Nephron (organoid): Measurements from ENCODE around the gene CST3.

Experiments
- H3K27ac Mint-ChIP-seq, 3 experiments: 2 replicates each; pipeline ENCODE4 v1.8.0; 2020; ENCODE audit warnings: mixed read lengths in 3 of 3, mild to moderate bottlenecking in 2 of 3, moderate library complexity in 1 of 3
- H3K27me3 Mint-ChIP-seq: 2 replicates; pipeline ENCODE4 v1.8.0; 2021; ENCODE audit warnings: low read depth, mild to moderate bottlenecking, moderate library complexity, mixed read lengths
- H3K36me3 Mint-ChIP-seq: 2 replicates; pipeline ENCODE4 v1.8.0; 2020; ENCODE audit warnings: low read depth, mixed read lengths
- H3K4me1 Mint-ChIP-seq: 2 replicates; pipeline ENCODE4 v1.8.0; 2020; ENCODE audit warnings: mixed read lengths
- H3K4me3 Mint-ChIP-seq, 3 experiments: 2 replicates each; pipeline ENCODE4 v1.8.0; 2020; ENCODE audit warnings: mild to moderate bottlenecking in 3 of 3, mixed read lengths in 3 of 3, moderate library complexity in 2 of 3
- H3K9me3 Mint-ChIP-seq: 2 replicates; pipeline ENCODE4 v1.8.0; 2020; ENCODE audit warnings: mixed read lengths
- CTCF ChIP-seq, 3 experiments: fragments of 200-600 bp; sonication (generic); IDR thresholded peaks; one replicate each; pipeline ENCODE4 v1.5.0; 2021; ENCODE audit warnings: antibody characterized with exemption in 3 of 3; ENCODE audit not compliant: unreplicated experiment in 3 of 3

Gene CST3

GRCh38 chr20:23598481-23598880, 39.3 kb downstream of the CST3 start:
- no peak for TF ChIP-seq CTCF (IDR thresholded peaks at IDR 0.05; ENCODE audit: unreplicated experiment in 3 of 3)
- no peak overlapping the region for H3K27ac Mint-ChIP-seq
- H3K4me3 Mint-ChIP-seq, result no peak overlapping the region
- H3K4me1 Mint-ChIP-seq, result no peaks in the 10 kb centered on the region
- H3K9me3 Mint-ChIP-seq, result peaks cover 3% of the 10 kb centered on the region
- H3K36me3 Mint-ChIP-seq, result no peaks in the 10 kb centered on the region
- H3K27me3 Mint-ChIP-seq, result no peaks in the 10 kb centered on the region

DNA sequence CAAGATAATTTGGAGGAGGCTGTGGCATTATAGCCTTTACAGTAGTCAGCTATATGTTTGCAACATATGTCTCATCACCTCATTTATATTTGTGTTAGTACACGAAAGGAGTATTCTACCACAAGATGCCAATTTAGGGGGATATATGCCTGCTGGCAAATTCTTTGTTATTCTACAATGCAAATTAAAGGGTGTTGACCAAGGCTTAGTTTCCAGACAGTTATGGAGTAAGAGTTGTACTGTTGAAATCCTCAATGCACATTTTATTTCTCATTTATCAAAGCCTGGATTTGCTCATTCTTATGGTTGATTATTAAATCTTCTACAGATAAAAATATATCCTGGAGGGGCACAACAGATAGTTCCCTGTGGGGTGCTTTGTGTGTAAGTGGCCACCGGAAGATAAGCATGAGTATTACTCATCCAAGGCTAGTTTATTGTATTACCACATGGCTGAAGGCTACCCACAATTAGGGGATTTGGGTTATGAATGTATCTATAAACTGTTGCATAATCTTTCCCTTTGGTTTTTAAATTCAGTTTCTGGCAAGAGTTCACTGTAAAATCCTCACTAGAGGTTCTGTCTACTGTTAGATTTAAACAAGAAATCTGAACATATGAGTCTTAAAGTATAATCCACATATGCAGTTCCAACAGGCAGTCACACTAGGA, 41.0 kb downstream of the CST3 start:
- Mint-ChIP-seq H3K27me3 (no peaks in the 10 kb centered on the region), H3K9me3 (peaks cover 3% of the 10 kb centered on the region), H3K36me3 (no peaks in the 10 kb centered on the region), H3K4me1 (no peaks in the 10 kb centered on the region), H3K27ac (no peak overlapping the region), H3K4me3 (no peak overlapping the region)
- no peak for TF ChIP-seq CTCF (IDR thresholded peaks at IDR 0.05; ENCODE audit: unreplicated experiment in 3 of 3)

GRCh38 chr20:23595941-23596340, 41.8 kb downstream of the CST3 start:
- Mint-ChIP-seq H3K27me3 (no peaks in the 10 kb centered on the region), H3K4me1 (no peaks in the 10 kb centered on the region), H3K27ac (no peak overlapping the region), H3K9me3 (peaks cover 3% of the 10 kb centered on the region), H3K4me3 (no peak overlapping the region), H3K36me3 (no peaks in the 10 kb centered on the region)
- TF ChIP-seq CTCF (IDR thresholded peaks at IDR 0.05; ENCODE audit: unreplicated experiment in 3 of 3), result no peak

- Mint-ChIP-seq H3K4me3 (peak overlapping the region; percentile 38 to 58 (median 54)), H3K9me3 (no peaks in the 10 kb centered on the region), H3K27me3 (peaks cover 5% of the 10 kb centered on the region), H3K36me3 (no peaks in the 10 kb centered on the region), H3K27ac (peak overlapping the region in 2 of 3 experiments; percentile 15 to 27), H3K4me1 (no peaks in the 10 kb centered on the region)
- no peak for TF ChIP-seq CTCF (IDR thresholded peaks at IDR 0.05; ENCODE audit: unreplicated experiment in 3 of 3)
Observed at GRCh38 chr20:23588434-23589403, 49.0 kb downstream of the CST3 start.

DNA sequence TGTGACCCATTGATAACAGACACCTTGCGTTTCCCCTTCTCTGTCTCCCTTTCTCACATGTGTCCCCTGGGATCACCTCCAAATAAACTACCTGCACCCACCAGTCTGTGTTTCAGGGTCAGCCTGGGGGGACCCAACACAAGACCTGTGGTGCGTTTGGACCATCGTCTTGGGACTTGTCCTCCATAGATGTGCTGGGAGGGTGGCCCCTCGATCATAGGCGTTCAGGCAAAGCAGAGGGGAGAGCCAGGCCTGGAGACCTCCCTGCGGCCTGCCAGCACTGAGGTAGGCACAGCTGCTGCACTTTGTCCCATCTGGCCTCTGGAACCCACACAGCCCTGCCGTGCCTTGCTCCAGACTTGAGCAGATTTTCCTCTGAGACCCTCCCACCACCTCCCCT, 50.1 kb downstream of the CST3 start:
- no peaks in the 10 kb centered on the region for H3K4me1 Mint-ChIP-seq
- no peaks in the 10 kb centered on the region for H3K9me3 Mint-ChIP-seq
- no peak overlapping the region for H3K27ac Mint-ChIP-seq
- no peaks in the 10 kb centered on the region for H3K36me3 Mint-ChIP-seq
- H3K4me3 Mint-ChIP-seq, result no peak overlapping the region
- H3K27me3 Mint-ChIP-seq, result peaks cover 5% of the 10 kb centered on the region
- no peak for TF ChIP-seq CTCF (IDR thresholded peaks at IDR 0.05; ENCODE audit: unreplicated experiment in 3 of 3)
